ENCODE results near the gene MAPK1. TPM values are rescaled to one million over a fixed set of nuclear protein-coding genes. Genes with fewer than 3 reads are reported as not detected.
A peak's percentile ranks its signal among the peaks of the same experiment; 100 is the strongest.
"Not testable (repeated sequence)": the region's sequence is repeated elsewhere in the genome, so short reads cannot be mapped to it uniquely, and the experiment has no call there.

The MAPK1 gene
- polyA plus RNA-seq (ENCODE audit: insufficient read length in 4 of 4), result 100 to 1,000 TPM; 118 to 128 (median 125) TPM

DNA sequence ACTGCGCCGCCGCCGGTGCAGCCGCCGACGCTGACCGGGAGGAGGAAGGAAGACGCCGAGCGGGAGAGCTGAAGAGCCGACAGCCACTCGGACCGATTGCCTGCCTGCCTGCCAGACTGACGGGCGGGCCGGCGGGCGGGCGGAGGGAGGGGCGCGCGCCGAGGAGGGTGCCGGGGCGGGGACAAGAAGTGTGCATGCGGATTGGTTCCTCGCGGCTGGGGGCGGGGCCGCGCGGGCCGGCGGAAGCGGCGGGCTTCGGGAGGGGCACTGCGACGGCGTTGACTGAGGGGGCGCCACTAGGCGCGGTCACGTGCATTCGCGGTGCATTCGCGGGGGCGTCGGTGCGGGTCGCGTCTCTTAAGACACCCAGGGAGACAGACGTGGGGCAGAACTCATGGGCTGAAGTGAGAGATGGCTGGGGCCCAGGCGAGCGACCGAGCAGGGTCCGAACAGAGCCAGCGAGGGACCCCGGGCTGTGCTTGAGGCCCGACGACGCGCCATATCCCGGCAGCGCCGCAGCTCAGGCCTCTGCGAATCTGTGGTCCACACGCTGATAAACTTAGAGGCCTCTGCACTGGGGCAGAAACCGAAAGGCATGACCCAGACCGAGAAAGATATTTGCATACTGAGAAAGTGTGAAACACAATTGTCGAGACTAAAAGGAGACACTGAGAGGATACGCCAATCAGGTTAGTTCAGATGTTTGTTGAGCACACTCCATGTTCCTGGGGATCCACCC lies at the start of gene MAPK1:
MAPK1 (minus strand) TSS at position 118 of the 739 bp plus-strand sequence. CDS start 205 bp downstream, outside the sequence.
- peak; percentile 60 to 85 (median 79) for DNase-seq (ENCODE audit: low read depth in 4 of 4, low spot score in 2 of 4)

DNA sequence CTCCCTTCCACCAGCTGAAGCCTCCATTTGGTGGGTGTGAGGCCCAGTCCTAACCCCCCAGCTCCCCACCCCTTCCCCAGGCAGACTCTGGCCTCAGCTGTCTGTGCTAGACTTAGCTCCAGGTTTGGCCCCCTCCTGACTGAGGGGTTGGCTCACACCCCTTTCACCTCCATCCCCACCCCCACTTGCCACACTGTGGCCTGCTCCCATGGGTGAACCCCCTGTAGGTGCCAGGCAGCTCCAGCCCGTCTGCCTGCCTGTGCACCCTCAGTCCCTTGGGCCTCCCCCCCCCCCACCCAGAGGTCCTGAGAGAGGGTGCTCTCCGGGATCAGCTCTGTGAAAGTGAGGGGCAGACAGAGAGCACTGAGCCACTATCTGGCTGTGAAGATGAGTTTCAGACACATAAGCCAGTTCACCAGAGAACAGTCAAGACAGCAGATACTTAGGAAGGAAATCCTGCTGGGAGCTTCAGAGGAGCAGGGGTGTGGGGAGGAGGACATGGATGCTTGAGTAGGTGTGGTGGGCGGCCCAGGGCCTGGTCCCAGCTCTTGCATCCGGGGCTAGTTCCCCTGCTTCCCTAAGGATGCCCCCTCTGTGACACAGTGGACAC lies 49.0 kb upstream of the MAPK1 start:
- no peak for DNase-seq (ENCODE audit: low read depth in 4 of 4, low spot score in 2 of 4)

DNA sequence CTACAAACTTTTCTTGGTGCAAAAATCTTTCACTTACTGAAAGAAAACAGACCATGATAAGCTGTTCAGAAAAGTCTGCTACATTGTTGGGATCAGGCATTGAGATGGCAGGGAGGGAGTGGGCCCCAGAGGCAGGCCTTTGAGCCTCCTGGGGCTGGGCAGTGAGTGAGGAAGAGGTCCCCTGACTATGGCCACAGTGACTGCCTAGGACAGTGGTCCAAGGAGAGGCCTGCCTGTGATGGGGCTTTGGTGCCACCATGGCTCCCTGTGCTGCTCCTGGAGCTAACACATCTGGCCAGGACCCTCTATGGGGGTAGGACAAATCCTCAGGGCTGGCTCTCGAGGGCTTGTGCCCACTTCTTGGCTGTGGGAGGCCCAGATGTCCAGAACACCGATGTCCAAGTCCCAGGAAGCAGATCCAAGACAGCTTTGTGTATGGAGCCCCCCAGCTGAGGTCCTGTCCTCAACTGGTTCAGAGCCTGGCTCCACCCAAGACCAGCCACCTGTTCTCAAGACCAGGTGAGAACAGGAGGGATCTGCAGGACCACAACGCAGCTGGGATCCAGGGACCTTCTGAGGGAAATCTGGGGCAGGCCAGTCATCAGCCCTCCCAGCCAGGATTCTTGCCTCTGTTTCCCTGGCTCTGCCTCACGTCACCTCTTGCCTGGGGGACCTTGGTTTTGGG lies 48.3 kb upstream of the MAPK1 start:
- no peak for DNase-seq (ENCODE audit: low read depth in 4 of 4, low spot score in 2 of 4)

DNA sequence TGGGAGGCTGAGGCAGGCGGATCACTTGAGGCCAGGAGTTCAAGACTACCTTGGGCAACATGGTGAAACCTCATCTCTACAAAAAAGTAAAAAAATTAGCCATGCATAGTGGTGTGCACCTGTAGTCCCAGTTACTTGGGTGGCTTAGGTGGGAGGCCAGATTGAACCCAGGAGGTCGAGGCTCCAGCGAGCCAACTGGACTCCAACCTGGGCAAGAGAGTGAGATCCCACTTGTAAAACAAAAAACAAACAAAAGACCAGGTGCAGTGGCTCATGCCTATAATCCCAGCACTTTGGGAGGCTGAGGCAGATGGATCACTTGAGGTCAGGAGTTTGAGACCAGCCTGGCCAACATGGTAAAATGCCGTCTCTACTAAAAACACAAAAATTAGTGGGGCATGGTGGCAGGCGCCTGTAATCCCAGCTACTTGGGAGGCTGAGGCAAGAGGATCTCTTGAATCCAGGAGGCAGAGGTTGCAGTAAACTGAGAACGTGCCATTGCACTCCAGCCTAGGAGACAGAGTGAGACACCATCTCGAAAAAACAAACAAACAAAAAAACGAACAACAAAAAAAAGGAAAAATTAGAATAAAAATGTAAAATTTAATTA lies 46.7 kb upstream of the MAPK1 start:
- not testable (repeated sequence) for DNase-seq (ENCODE audit: low read depth in 4 of 4, low spot score in 2 of 4)

DNA sequence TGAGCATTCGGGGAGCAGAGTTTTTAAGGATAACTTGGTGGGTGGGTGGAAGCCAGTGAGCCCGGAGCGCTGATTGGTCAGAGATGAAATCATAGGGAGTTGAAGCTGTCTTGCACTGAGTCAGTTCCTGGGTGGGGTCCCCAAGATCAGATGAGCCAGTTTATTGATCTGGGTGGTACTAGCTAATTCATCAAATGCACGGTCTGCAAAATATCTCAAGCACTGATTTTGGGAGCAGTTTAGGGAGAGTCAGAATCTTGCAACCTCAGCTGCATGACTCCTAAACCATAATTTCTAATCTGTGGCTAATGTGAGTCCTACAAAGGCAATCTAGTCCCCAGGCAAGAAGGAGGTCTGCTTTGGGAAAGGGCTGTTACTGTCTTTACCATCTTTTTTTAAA lies 42.9 kb upstream of the MAPK1 start:
- not testable (repeated sequence) for DNase-seq (ENCODE audit: low read depth in 4 of 4, low spot score in 2 of 4)

DNA sequence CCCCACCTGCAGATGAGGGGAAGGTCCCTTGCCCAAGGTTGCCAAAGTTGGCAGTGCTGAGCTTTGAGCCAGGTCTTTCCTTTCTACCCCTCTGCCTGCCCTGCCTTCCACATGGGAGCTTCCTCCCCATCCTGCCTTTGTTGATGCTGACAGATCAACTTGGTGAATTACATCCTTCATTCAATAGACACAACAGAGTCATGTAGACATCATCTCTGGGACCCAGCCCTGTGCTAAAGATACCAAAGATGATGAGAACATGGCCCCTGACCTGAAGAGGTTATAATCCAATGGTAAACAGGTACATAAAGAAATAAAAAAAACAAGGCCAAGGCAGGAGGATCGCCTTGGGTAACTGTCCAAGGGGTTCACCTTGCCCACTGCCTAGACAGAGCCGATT lies 42.4 kb upstream of the MAPK1 start:
- DNase-seq (ENCODE audit: low read depth in 4 of 4, low spot score in 2 of 4), result no peak

DNA sequence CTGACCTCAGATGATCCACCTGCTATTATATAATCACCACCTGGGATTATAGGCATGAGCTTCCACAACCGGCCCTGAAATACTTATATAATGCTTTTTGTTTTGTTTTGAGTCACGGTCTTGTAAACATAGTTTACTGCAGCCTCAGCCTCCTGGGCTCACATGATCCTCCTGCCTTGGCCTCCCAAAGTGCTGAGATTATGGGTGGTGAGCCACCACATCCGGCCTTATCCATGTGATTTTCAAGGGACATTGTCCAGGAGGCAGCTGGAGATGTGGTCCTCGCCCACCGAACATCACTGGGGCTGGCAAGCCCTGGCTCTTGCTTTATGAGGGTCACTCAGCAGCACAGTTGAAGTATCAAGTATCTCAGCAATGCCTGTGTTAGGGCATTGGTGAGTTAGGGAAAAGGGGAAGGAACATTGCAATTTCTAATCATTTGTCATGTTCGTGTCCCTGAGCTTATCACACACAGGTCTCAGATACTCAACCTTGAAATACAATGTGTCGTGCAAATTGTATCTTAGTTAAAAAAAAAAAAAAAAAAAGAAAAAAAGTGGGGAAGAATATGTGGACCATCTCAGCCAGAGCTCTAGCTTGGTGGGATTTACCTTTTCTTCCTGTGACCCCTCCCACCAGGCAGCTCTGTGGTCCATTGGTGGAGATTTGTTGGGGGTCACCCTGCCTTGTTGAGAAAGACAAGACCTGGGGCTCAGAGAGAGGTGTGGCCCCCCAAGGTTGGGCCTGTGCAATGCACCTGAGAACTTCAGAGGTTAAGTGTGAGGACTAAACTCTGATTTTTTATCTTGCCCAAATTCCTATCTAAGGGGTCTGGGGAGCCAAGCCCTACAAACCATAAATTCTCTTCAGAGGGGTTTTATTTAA lies 40.4 kb upstream of the MAPK1 start:
- no peak for DNase-seq (ENCODE audit: low read depth in 4 of 4, low spot score in 2 of 4)

DNA sequence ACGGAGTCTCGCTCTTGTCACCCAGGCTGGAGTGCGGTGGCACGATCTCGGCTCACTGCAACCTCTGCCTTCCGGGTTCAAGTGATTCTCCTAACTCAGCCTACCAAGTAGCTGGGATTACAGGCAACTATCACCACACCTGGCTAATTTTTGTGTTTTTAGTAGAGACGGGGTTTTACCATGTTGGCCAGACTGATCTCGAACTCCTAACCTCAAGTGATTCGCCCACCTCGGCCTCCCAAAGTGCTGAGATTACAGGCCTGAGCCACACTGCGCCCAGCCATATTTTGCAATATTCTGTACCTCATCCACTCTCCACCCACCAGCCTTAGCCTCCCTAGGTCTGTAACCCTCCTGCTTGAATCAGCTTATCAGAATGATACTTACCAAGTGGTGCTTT lies 37.8 kb upstream of the MAPK1 start:
- DNase-seq (ENCODE audit: low read depth in 4 of 4, low spot score in 2 of 4), result not testable (repeated sequence)

DNA sequence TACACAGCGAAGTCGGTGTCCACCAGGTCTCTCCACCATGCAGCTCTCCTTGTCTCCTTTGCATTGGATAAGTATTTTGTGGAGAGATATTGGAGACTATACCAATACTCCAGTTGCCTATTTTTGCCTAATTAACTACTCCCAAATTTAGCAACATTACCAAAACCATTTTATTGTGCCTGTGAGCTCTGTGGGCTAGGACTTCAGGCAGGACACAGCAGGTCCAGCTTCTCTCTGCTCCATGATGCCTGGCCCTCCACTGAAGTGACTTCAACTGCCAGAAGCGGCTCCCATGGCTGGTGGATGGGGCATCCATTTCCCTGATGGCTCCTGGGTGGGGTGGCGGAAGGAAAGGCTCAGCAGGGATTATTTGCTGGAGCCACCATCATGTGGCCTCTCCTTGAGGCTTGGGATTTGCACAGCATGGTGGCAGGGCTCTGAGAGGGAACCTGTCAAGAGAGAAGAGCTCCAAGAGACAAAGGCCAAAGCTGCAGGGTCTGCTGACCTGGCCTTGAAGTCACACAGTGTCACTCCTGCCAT lies 36.9 kb upstream of the MAPK1 start:
- no peak for DNase-seq (ENCODE audit: low read depth in 4 of 4, low spot score in 2 of 4)

DNA sequence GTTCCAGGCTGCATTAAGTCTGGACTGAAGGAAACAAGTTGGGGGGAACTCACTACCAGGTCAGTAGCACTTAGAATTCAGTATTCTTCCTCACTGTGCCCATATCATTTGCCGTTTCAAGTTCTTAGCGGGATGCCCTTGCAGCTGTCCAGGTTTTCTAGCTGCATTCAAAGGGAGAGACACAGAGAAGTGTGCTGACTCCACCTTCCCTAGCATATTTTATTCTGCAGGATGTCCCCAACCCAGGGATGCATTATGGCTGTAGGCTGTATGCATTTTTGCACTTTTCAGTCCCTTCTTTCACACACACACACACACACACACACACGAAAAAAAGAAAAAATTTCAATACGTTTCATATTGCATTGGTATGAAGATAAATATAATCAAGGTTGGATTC lies 35.8 kb upstream of the MAPK1 start:
- no peak for DNase-seq (ENCODE audit: low read depth in 4 of 4, low spot score in 2 of 4)

DNA sequence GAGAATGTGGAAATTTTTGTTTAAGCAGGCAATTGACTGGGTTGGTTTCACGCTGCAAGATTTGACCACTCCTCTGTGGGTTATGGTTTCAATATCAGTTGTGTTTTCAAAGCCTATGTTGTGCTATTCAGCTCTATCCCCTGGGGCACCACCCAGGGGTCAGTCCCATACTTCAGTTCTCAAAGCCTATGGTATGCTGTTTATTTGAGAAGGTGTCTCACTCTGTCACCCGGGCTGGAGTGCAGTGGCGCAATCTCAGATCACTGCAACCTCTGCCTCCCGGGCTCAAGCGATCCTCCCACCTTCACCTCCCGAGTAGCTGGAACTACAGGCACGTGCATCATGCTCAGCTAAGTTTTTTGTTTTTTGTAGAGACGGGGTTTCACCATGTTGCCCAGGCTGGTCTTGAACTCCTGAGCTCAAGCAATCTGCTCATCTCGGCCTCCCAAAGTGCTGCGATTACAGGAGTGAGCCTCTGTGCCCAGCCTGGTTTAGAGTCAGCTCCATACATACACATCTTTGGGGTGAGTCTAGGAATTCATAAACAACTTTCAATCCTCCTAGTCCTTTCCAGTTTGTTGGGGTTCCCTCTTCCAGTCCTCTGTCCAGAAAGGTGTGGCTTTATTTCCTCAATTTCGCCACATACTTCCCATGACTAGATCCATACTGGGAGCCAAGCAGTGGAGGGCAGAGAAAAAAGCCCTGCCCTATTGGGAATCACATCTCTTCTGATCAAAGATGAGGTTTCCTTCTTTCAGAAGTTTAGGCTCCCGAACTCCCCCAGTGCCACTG lies 35.0 kb upstream of the MAPK1 start:
- no peak for DNase-seq (ENCODE audit: low read depth in 4 of 4, low spot score in 2 of 4)

DNA sequence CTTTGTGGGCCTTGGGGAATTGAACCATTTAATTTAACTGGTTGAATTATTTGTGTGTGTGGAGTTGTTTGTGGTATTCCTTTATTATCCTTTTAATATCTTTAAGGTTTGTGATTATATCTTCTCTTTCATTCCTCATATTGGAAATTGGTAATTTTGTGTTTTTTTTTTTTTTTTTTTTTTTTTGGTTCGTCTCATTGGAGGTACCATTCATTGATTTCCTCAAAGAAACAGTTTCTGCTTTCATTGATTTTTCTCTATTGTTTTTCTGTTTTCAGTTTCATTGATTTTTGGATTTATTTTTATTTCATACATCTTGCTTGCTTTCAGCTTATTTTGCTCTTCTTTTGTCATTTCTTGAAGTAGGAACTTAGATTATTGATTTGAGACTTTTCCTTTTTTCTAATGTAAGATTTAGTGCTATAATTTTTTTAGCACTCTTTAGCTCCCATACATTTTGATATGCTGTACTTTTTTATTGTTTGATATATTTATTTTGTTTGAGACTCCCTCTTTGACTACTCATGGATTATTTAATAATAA lies 31.0 kb upstream of the MAPK1 start:
- no peak for DNase-seq (ENCODE audit: low read depth in 4 of 4, low spot score in 2 of 4)

DNA sequence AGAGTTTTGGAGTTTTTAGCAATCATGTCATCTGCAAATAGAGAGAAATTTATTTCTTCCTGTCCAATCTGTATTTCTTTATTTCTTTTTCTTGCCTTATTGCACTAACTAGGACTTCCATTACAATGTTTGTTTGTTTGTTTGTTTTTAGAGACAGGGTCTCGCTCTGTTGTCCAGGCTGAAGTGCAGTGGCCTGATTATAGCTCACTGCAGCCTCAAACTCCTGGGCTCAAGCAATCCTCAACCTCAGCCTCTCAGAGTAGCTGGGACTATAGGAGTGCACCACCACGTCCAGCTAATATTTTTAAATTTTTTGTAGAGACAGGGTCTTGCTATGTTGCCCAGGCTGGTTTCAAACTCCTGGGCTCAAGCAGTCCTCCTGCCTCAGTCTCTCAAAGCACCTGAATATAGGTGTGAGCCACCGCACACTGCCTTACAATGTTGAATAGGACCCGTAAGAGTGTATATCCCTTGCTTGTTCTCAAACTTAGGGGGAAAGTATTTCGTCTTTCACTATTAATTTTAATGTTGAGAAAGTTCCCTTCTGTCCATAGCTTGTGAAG lies 29.6 kb upstream of the MAPK1 start:
- DNase-seq (ENCODE audit: low read depth in 4 of 4, low spot score in 2 of 4), result no peak

DNA sequence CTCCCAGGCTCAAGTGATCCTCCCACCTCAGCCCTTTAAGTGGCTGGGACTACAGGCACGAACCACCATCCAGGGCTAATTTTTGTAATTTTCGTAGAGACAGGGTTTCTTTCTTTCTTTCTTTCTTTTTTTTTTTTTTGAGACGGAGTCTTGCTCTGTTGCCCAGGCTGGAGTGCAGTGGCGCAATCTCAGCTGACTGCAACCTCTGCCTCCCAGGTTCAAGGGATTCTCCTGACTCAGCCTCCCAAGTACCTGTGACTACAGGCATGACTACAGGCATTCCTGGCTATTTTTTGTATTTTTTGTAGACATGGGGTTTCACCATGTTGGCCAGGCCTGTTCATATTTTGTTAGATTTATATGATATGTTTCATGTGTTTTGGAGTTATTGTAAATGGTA lies 28.8 kb upstream of the MAPK1 start:
- not testable (repeated sequence) for DNase-seq (ENCODE audit: low read depth in 4 of 4, low spot score in 2 of 4)

DNA sequence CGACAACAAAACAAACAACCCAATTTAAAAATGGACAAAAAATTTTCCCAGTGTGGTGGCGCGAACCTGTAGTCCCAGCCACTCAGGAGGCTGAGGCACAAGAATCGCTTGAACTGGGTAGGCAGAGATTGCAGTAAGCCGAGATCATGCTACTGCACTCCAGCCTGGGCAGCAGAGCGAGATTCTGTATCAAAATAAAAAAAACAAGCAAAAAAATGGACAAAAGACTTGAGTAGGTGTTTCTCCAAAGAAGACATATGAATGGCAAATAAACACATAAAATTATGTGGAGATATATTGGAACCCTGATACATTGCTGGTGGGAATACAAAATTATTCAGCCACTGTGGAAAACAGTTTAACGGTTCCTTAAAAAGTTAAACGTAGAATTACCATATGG lies 27.4 kb upstream of the MAPK1 start:
- no peak for DNase-seq (ENCODE audit: low read depth in 4 of 4, low spot score in 2 of 4)

DNA sequence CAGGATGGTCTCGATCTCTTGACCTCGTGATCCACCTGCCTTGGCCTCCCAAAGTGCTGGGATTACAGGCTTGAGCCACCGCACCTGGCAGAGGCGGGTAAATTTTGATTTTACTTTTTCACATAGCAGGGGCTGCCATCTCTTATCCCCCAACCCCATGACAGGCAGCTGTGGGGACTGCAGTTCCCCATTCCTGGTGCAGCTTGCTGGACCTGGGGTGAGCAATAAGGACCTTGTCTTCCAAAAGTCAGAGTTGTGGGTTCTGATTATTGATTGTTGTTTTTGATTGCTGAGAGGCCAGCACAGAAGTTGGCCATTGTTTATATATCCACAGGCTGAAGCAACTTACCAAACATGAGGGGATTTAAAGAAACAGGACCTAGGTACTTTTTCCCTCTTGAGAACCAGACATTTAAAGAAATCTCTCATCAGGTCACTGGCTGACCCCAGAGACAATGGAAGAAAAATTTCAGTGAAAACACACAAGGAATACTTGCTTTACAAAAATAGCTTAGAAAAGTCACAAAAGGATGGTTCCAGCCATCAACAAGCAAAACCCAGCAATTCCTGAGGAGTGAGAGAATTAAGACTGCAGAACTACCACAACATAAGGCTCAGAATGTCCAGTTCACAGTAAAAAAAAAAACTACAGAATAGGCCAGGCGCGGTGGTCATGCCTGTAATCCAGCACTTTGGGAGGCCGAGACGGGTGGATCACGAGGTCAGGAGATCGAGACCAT lies 22.0 kb upstream of the MAPK1 start:
- no peak for DNase-seq (ENCODE audit: low read depth in 4 of 4, low spot score in 2 of 4)

DNA sequence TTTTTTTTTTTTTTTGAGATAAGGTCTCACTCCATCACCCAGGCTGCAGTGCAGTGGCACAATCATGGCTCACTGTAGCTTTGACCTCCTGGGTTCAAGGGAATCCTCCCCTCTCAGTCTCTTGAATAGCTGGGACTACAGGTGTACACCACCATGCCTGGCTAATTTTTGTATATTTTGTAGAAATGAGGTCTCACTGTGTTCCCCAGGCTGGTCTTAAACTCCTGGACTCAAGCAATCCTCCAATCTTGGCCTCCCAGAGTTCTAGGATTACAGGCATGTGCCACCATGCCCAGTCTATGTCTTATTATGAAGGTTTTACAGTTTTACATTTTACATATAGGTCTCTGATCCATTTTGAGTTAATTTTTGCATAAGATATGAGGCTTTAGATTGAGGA lies 20.4 kb upstream of the MAPK1 start:
- DNase-seq (ENCODE audit: low read depth in 4 of 4, low spot score in 2 of 4), result no peak

DNA sequence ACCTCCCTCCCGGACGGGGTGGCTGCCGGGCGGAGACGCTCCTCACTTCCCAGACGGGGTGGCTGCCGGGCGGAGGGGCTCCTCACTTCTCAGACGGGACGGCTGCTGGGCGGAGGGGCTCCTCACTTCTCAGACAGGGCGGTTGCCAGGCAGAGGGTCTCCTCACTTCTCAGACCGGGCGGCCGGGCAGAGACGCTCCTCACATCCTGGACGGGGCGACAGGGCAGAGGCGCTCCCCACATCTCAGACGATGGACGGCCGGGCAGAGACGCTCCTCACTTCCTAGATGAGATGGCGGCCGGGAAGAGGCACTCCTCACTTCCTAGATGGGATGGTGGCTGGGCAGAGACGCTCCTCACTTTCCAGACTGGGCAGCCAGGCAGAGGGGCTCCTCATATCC lies 16.5 kb upstream of the MAPK1 start:
- DNase-seq (ENCODE audit: low read depth in 4 of 4, low spot score in 2 of 4), result not testable (repeated sequence)

All from left renal cortex interstitium (tissue), 4 donors.